ENCODE measurements around the gene ESPN.

DNA sequence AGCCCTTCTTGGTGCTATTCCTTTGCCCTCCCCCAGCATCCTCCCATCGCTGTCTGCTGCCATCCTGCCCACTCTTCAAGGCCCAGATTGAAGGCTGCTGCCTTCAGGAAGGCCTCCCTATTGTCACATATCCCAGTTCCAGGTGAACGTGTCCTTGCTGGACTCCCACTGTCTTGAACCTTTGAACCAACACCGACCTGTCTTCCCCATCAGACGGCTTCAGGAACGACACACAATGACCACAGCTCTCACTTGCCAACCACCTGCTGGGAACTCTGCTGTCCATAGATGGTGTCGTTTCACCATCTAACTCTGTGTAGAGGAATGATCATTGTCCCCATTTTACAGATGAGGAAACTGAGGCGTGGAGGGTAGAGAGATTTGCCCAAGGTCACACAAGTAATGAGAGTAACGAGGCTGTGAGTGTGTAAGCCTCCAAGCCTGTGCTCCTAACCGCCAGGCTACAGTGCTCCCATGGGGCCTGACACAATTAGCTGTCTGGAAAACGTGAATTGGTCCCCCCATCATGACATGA, 76.8 kb downstream of the ESPN start:
- TF ChIP-seq POLR2AphosphoS5 (IDR thresholded peaks at IDR 0.05) (no peak), POLR2A (IDR thresholded peaks at IDR 0.05) (no peak)
- TF ChIP-seq, protein P1, sequence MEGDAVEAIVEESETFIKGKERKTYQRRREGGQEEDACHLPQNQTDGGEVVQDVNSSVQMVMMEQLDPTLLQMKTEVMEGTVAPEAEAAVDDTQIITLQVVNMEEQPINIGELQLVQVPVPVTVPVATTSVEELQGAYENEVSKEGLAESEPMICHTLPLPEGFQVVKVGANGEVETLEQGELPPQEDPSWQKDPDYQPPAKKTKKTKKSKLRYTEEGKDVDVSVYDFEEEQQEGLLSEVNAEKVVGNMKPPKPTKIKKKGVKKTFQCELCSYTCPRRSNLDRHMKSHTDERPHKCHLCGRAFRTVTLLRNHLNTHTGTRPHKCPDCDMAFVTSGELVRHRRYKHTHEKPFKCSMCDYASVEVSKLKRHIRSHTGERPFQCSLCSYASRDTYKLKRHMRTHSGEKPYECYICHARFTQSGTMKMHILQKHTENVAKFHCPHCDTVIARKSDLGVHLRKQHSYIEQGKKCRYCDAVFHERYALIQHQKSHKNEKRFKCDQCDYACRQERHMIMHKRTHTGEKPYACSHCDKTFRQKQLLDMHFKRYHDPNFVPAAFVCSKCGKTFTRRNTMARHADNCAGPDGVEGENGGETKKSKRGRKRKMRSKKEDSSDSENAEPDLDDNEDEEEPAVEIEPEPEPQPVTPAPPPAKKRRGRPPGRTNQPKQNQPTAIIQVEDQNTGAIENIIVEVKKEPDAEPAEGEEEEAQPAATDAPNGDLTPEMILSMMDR (IDR thresholded peaks at IDR 0.05), result no peak

Measured in upper lobe of left lung (tissue), 4 donors.